ENCODE measurements around the gene ZNF383. TPM values are rescaled to one million over a fixed set of nuclear protein-coding genes. Genes with fewer than 3 reads are reported as not detected.

Gene ZNF383
- total and polyA plus RNA-seq, 10 of the 15 experiments (the other 5 are each of a cell fraction or from before 2014, with no cell fraction given) = 3.3 to 9.0 (median 5.1) TPM

GRCh38 chr19:37217775-37218591, at the start of gene ZNF383 (continued):
- TF ChIP-seq BHLHE40 (IDR thresholded peaks at IDR 0.05; ENCODE audit: borderline replicate concordance in 1 of 2, low read depth in 2 of 2, low read length in 1 of 2) (peak; percentile 5 to 27; a peak in 2 of 4 replicates), FOS (IDR thresholded peaks at IDR 0.05; ENCODE audit: borderline replicate concordance, extremely low read depth, insufficient read length) (no peak), E4F1 (IDR thresholded peaks at IDR 0.05; ENCODE audit: borderline replicate concordance, partially characterized antibody) (peak; percentile 32), KLF5 (IDR thresholded peaks at IDR 0.05; ENCODE audit: partially characterized antibody) (peak; percentile 93), RB1 (IDR thresholded peaks at IDR 0.05; ENCODE audit: borderline replicate concordance) (0 out of 2 replicates have a peak, but pooled peaks have one; percentile 19), LARP7 (IDR thresholded peaks at IDR 0.05) (no peak; the same call in 1 of the 2 replicates), NFYA (IDR thresholded peaks at IDR 0.05; ENCODE audit: borderline replicate concordance, low read depth, low read length) (no peak), EZH2 (IDR thresholded peaks at IDR 0.05; ENCODE audit: borderline replicate concordance, control insufficient read depth, low read depth, low read length) (no peak), PBX3 (IDR thresholded peaks at IDR 0.05; ENCODE audit: insufficient replicate concordance, low read depth, low read length) (no peak), NR2F1 (conservative IDR thresholded peaks at IDR 0.05) (peak; percentile 61), CTCF (IDR thresholded peaks at IDR 0.05 in 2 of 3, conservative IDR thresholded peaks at IDR 0.05 in 1 of 3; ENCODE audit: control insufficient read depth in 2 of 3, extremely low read depth in 1 of 3, insufficient read depth in 1 of 3, low read depth in 3 of 3, low read length in 3 of 3) (no peak), JUNB (IDR thresholded peaks at IDR 0.05) (no peak), FOXM1 (IDR thresholded peaks at IDR 0.05; ENCODE audit: low read depth, low read length) (no peak), CBX3 (IDR thresholded peaks at IDR 0.05; ENCODE audit: borderline replicate concordance, low read depth) (no peak), YBX1 (IDR thresholded peaks at IDR 0.05) (no peak), ZBTB40 (IDR thresholded peaks at IDR 0.05; ENCODE audit: borderline replicate concordance) (peak; percentile 87), MYB (IDR thresholded peaks at IDR 0.05; ENCODE audit: borderline replicate concordance, low read depth, low read length) (peak; percentile 89)
